Bronchial epithelial cell (primary cell): ENCODE data around the gene DPF3. TPM values are rescaled to one million over a fixed set of nuclear protein-coding genes. Genes with fewer than 3 reads are reported as not detected.

Experiments used
- DNase-seq: peaks from one replicate; pipeline ENCODE4 v3.0.0-alpha.2; 2010; ENCODE audit warnings: low read depth
- FAIRE-seq: peaks from 2 replicates; lab custom pipeline; 2011; peaks lifted over from hg19 to GRCh38; lab: Jason Lieb, UNC
- H3K27me3 ChIP-seq: 2 replicates; pipeline ENCODE4 v1.5.1; 2011; ENCODE audit warnings: low read length; ENCODE audit not compliant: control insufficient read depth, insufficient read depth
- H3K36me3 ChIP-seq: 2 replicates; pipeline ENCODE4 v1.5.1; 2011; ENCODE audit warnings: low read length; ENCODE audit not compliant: control insufficient read depth, insufficient read depth
- H3K4me3 ChIP-seq: 2 replicates; pipeline ENCODE4 v1.5.1; 2011; ENCODE audit warnings: mild to moderate bottlenecking, low read depth, low read length, control low read depth
- CTCF ChIP-seq: IDR thresholded peaks from 2 replicates; pipeline ENCODE4 v1.5.1; 2011; ENCODE audit warnings: mild to moderate bottlenecking, moderate library complexity, low read length, control low read depth, inconsistent platforms; ENCODE audit not compliant: insufficient read depth, severe bottlenecking
- total RNA-seq: library from RNA; depleted of rRNA; stranded (reverse); fragments of >200 nt; gene quantifications from 2 replicates; pipeline ENCODE4 v1.2.1, GENCODE V29; 2014

Gene DPF3
- total RNA-seq: 0.13 TPM in 1 of 2 replicates, not detected in the other

GRCh38 chr14:72893636-72894322 is at the start of gene DPF3:
Gene DPF3, minus strand, starts transcription at chr14:72894101. Its CDS starts 13 bp downstream, at chr14:72894088.
- FAIRE-seq (no peak), DNase-seq (peak; percentile 89)
- H3K36me3 ChIP-seq: no peaks in the 10 kb centered on the region
- H3K27me3 ChIP-seq: peaks cover 13% of the 10 kb centered on the region
- no peak for TF ChIP-seq CTCF
- H3K4me3 ChIP-seq: peak within 1 kb of the TSS; percentile 60

GRCh38 chr14:72942934-72943333 is 49.0 kb upstream of the DPF3 start:
- DNase-seq (no peak), FAIRE-seq (no peak)
- no peak for TF ChIP-seq CTCF
- no peak overlapping the region for H3K4me3 ChIP-seq
- H3K36me3 ChIP-seq: peaks cover 30% of the 10 kb centered on the region
- H3K27me3 ChIP-seq: no peaks in the 10 kb centered on the region

- Histone ChIP-seq H3K36me3 (peaks cover 26% of the 10 kb centered on the region), H3K4me3 (no peak overlapping the region), H3K27me3 (no peaks in the 10 kb centered on the region)
- DNase-seq (no peak), FAIRE-seq (no peak)
- no peak for TF ChIP-seq CTCF
Observed at GRCh38 chr14:72941286-72941985, 47.5 kb upstream of the DPF3 start.

- no peak for TF ChIP-seq CTCF
- no peak overlapping the region for H3K4me3 ChIP-seq
- DNase-seq: no peak
- peaks cover 25% of the 10 kb centered on the region for H3K36me3 ChIP-seq
- no peak for FAIRE-seq
- no peaks in the 10 kb centered on the region for H3K27me3 ChIP-seq
Observed at GRCh38 chr14:72939630-72940029, 45.7 kb upstream of the DPF3 start.

- Histone ChIP-seq H3K4me3 (no peak overlapping the region), H3K36me3 (peaks cover 1% of the 10 kb centered on the region), H3K27me3 (no peaks in the 10 kb centered on the region)
- FAIRE-seq (no peak), DNase-seq (no peak)
- no peak for TF ChIP-seq CTCF
Observed at GRCh38 chr14:72932893-72933292, 39.0 kb upstream of the DPF3 start.
